GM19438 (cell line): Measurements from ENCODE around the gene RNU1-3.
"Not testable (repeated sequence)": the region's sequence is repeated elsewhere in the genome, so short reads cannot be mapped to it uniquely, and the experiment has no call there.

ENCODE experiments used
- ATAC-seq: cut with Tn5 transposase; IDR thresholded peaks from one replicate; pipeline ENCODE4 v1.9.1; 2021; ENCODE audit warnings: low read depth; ENCODE audit not compliant: unreplicated experiment

RNU1-3 gene

DNA sequence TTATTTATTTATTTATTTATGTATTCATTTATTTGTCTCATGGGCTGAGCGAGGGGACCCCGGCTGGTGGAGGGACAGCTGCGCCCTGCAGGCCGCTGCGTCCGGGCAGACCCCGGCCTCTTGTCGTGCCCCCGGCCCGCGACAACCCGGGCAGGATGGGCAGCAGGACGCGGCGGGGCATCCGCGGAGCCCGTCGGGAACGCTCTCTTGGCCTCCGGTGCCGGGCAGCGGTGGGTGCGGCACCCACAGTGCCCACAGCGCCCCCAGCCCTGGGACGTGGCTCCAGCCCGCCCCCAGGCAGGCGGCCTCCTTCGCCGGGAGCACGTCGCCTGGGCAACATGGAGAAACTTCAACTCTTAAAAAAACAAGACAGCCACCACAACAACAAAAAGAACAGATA is 8.5 kb downstream of the RNU1-3 start:
- ATAC-seq: not testable (repeated sequence)

DNA sequence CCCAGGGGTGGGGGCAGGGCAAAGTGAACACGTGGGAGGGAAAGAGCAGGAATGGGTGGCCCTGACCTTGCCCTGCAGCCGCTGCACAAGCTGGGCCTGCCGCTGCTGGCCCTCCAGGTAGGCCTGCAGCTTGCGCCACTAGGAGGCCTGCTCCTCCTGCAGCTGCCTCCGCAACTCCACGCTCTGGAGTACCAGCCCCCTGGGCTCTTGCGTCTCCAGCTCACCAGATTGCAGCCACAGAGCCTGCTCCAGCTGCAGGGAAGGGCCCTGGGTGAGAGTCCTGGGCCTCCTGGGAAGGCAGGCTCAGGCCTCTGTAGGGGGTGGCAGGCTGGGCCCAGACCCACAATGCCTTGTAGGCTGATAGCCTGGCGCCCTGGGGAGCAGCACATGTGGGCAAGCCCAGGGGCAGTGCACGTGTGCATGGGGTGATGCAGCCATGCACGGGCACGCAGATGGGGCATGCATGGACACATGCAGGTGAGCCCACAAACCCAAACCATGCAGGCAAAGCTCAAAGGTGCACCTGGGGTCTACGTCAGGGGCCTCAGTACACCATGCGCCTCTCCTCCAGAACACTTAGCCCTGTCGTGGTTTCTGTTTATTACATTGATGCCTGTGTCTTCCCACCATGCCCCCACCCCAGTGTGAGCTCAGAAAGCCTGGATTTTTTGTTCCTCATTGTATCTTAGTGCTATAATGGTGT is 9.6 kb downstream of the RNU1-3 start:
- ATAC-seq: not testable (repeated sequence)

DNA sequence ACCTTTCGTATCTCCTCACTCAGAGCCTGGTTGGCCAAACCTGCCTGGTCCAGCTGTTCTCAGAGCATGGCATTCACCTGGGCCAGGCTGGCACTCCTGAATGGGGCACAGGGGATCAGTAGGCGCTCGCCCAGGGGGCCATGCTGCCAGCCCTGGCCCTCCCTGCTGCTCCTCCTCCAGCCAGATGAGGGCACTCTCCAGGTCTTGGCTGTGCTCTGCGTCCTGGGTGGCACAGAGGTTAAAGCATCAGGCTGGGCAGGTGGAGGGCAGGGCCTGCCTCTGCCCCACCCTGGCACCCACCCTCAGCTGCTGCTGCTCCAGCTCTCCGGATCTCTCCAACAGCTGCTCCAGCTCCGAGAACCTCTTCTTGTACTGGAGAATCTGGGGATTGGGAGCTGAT is 10.2 kb downstream of the RNU1-3 start:
- not testable (repeated sequence) for ATAC-seq

- not testable (repeated sequence) for ATAC-seq
Measured at GRCh38 chr1:16651560-16651959, 15.2 kb downstream of the RNU1-3 start.

DNA sequence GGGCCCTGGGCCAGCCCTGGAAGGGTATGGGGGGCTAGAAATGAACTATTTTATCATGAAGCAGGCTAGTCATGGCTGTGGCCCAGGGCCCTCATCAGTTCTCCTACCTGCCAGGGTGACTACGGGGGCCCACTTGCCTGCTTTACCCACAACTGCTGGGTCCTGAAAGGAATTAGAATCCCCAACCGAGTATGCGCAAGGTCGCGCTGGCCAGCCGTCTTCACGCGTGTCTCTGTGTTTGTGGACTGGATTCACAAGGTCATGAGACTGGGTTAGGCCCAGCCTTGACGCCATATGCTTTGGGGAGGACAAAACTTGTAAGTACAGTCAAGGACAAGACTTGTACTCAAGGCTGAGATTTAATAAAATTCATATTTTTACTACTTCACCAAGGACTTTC is 16.8 kb downstream of the RNU1-3 start:
- not testable (repeated sequence) for ATAC-seq

- not testable (repeated sequence) for ATAC-seq
Measured at GRCh38 chr1:16649390-16649789, 17.4 kb downstream of the RNU1-3 start.

DNA sequence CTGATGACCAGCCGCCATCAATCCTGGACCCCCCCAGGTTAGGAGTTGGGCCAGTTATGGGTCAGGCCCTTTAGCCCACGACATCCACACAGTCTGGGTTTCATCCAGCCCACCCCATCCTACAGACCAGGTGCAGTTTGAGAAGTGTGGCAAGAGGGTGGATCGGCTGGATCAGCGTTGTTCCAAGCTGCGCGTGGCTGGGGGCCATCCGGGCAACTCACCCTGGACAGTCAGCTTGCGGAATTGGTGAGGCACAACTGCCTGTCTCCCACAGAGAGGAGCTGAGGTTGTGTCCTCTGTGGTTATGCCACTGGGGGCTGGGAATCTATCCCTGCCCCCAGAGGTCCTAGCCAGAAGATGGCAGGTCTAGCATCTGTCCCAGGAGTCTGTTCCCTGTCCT is 18.0 kb downstream of the RNU1-3 start:
- not testable (repeated sequence) for ATAC-seq

DNA sequence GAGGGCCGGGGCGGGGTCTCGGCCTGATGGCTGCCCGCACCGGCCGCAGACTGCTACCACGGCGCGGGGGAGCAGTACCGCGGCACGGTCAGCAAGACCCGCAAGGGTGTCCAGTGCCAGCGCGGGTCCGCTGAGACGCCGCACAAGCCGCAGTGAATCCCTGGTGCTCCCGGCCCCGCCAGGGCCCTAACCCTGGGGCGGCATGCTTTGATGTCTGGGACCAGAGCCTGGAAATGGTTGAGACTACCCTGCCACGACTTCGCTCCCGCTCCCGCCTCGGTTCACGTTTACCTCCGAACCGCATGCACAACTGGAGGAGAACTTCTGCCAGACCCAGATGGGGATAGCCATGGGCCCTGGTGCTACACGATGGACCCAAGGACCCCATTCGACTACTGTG is 18.5 kb downstream of the RNU1-3 start:
- ATAC-seq: not testable (repeated sequence)

GRCh38 chr1:16647179-16648176 is 19.3 kb downstream of the RNU1-3 start:
- ATAC-seq: not testable (repeated sequence)

DNA sequence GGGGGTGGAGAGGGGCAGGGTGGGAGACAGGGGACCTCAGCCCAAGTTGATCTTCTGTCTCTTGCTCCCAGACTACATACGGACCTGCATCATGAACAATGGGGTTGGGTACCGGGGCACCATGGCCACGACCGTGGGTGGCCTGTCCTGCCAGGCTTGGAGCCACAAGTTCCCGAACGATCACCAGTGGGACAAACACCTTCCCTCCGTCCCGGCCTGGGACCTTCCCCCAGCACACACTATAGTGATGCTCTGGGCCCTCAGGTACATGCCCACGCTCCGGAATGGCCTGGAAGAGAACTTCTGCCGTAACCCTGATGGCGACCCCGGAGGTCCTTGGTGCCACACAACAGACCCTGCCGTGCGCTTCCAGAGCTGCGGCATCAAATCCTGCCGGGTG is 20.0 kb downstream of the RNU1-3 start:
- ATAC-seq: not testable (repeated sequence)

DNA sequence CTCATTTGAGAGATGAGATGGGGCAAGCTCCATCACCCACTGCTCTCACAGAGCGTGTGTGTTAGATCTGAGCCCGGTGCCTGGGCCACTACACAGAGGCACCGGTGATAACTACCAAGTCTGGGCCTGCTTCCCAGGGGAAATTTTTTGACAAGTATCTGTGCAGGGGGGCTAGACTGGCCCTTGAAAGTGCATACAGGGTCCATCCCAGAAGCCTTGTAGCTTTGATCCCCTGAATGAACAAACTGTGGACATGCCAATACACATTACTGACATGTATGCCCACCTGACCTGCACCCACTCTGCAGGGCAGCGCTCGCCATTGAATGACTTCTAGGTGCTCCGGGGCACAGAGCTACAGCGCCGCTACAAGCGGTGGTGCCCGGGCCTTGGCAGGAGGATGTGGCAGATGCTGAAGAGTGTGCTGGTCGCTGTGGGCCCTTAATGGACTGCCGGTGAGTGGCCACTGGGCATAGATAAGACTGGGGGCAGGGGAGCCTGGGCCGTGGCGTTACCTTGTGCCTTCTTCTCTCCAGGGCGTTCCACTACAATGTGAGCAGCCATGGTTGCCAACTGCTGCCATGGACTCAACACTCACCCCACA is 20.6 kb downstream of the RNU1-3 start:
- ATAC-seq: not testable (repeated sequence)

GRCh38 chr1:16645271-16646060 is 21.3 kb downstream of the RNU1-3 start:
- not testable (repeated sequence) for ATAC-seq

DNA sequence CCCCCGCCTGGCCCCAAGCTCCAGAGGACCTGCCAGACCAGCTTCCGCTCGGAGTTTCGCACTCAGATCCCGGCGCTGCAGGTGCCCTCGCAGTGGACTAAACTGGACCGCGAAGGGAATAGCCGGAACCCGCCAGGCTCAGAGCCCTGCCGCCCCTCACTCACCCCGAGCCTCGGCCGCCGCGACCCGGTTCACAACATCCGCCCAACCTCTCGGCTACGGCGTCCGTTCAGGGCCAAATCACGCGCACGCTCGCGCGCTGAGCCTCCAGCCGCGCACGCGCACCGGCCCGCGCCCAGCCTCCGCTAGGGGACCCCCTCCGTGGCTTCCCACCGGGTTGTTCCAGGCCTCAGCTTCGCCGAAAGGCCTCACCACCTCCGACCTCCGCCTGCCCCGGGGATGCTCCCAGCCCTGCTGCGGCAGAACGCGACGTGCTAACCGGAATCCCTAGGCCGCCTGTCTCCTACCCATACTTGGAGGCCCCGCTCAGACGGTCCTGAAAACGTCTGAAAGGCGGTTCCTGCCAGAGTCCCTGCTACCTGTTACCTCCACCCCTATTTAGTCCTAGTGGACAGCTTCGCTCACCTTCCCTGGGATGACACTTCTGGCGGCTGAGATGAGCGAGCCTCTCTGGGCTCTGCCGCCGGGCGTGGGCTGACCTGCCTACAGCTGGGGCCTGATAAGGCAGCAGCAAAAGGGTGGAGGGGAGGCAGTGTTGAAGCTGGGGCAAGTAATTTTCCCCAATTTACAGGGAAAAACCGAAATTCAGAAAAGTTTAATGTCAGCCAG is 22.1 kb downstream of the RNU1-3 start:
- peak; percentile 82 for ATAC-seq

DNA sequence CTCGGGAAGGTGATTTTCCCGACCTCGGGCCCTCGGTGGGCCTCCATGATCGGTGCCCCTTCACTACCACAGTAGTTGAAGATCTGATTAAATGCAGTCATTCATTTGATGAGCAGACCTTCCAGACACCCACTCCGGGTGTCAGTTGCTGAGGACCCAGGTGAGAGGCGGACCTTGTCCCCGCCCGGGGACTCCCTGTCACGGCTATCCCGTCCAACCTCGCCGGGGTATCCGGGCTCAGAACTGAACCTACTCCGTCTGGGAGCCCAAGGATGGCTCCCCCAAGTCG is 22.6 kb downstream of the RNU1-3 start:
- no peak for ATAC-seq

- peak; percentile 10 for ATAC-seq
Measured at GRCh38 chr1:16643476-16644192, 23.1 kb downstream of the RNU1-3 start.

GRCh38 chr1:16643001-16643411 is 23.7 kb downstream of the RNU1-3 start:
- not testable (repeated sequence) for ATAC-seq

GRCh38 chr1:16642025-16642966 is 24.5 kb downstream of the RNU1-3 start:
- ATAC-seq: not testable (repeated sequence)
